WTC11 (cell line): ENCODE results near the gene MAP1B. TPM values are rescaled to one million over a fixed set of nuclear protein-coding genes. Genes with fewer than 3 reads are reported as not detected.

Source experiments
- ATAC-seq: fragments of 200-7000 bp; cut with Tn5 transposase; 2 replicates; pipeline ENCODE4 v1.10.0; 2021; ENCODE audit warnings: mild to moderate bottlenecking, moderate library complexity
- CTCF ChIA-PET: fragments of 300-600 bp; sonication (Branson Sonifier 250); formaldehyde crosslinking; loops from one replicate; lab custom pipeline; 2021; ENCODE audit warnings: antibody characterized with exemption; lab: Charles Lee
- POLR2A ChIA-PET: fragments of 350-600 bp; sonication (Branson Sonifier 250); formaldehyde crosslinking; loops from one replicate; lab custom pipeline; 2021; ENCODE audit warnings: antibody characterized with exemption; lab: Charles Lee
- DNase-seq: peaks from one replicate; pipeline ENCODE4 v3.0.0; 2021; ENCODE audit warnings: low spot score
- H3K27ac Mint-ChIP-seq: 2 replicates; pipeline ENCODE4 v1.8.0; 2021; ENCODE audit warnings: mixed read lengths
- H3K27me3 Mint-ChIP-seq: 2 replicates; pipeline ENCODE4 v1.8.0; 2021; ENCODE audit warnings: low read depth, mild to moderate bottlenecking, moderate library complexity, mixed read lengths
- H3K36me3 Mint-ChIP-seq: 2 replicates; pipeline ENCODE4 v1.8.0; 2021; ENCODE audit warnings: mixed read lengths
- H3K4me1 Mint-ChIP-seq: 2 replicates; pipeline ENCODE4 v1.8.0; 2022; ENCODE audit warnings: mixed read lengths
- H3K4me3 Mint-ChIP-seq: 2 replicates; pipeline ENCODE4 v1.8.0; 2021; ENCODE audit warnings: mild to moderate bottlenecking, moderate library complexity, mixed read lengths
- H3K9me3 Mint-ChIP-seq: 2 replicates; pipeline ENCODE4 v1.8.0; 2021; ENCODE audit warnings: mixed read lengths
- GRHL2 ChIP-seq: fragments of 250-450 bp; sonication (Bioruptor Pico); IDR thresholded peaks from 2 replicates; pipeline ENCODE4 v1.8.0; 2022; ENCODE audit warnings: mild to moderate bottlenecking, moderate library complexity; ENCODE audit not compliant: insufficient replicate concordance, severe bottlenecking
- IRF2 ChIP-seq: sonication (generic); formaldehyde crosslinking; IDR thresholded peaks from 2 replicates; pipeline ENCODE4 v1.8.0; 2022; ENCODE audit warnings: low read depth, missing genetic modification reagents, borderline replicate concordance
- RELA ChIP-seq: sonication (generic); formaldehyde crosslinking; IDR thresholded peaks from 2 replicates; pipeline ENCODE4 v1.8.1; 2022; ENCODE audit warnings: missing genetic modification reagents, mild to moderate bottlenecking, borderline replicate concordance
- RORB ChIP-seq: fragments of 250-450 bp; sonication (Bioruptor Pico); IDR thresholded peaks from 2 replicates; pipeline ENCODE4 v1.9.0; 2021; ENCODE audit warnings: mild to moderate bottlenecking
- TEAD1 ChIP-seq: sonication (generic); formaldehyde crosslinking; IDR thresholded peaks from 2 replicates; pipeline ENCODE4 v1.8.0; 2022; ENCODE audit warnings: mild to moderate bottlenecking, missing genetic modification reagents
- TEAD4 ChIP-seq: sonication (generic); formaldehyde crosslinking; IDR thresholded peaks from 2 replicates; pipeline ENCODE4 v1.8.0; 2022; ENCODE audit warnings: mild to moderate bottlenecking, missing genetic modification reagents
- ZNF263 ChIP-seq: sonication (generic); formaldehyde crosslinking; IDR thresholded peaks from 2 replicates; pipeline ENCODE4 v1.8.1; 2022; ENCODE audit warnings: low read depth, mild to moderate bottlenecking, moderate library complexity, missing genetic modification reagents
- ZNF317 ChIP-seq: sonication (generic); formaldehyde crosslinking; IDR thresholded peaks from 2 replicates; pipeline ENCODE4 v1.8.1; 2023; ENCODE audit warnings: low read depth, mild to moderate bottlenecking, moderate library complexity, missing genetic modification reagents, borderline replicate concordance
- ZNF396 ChIP-seq: fragments of 250-450 bp; sonication (Bioruptor Pico); IDR thresholded peaks from 2 replicates; pipeline ENCODE4 v1.8.0; 2021; ENCODE audit warnings: mild to moderate bottlenecking, moderate library complexity, borderline replicate concordance
- ZNF671 ChIP-seq: fragments of 250-450 bp; sonication (Bioruptor Pico); IDR thresholded peaks from 2 replicates; pipeline ENCODE4 v1.8.0; 2021; ENCODE audit warnings: mild to moderate bottlenecking
- total RNA-seq: library from RNA; stranded (reverse); gene quantifications from 3 replicates; pipeline ENCODE4 v1.2.3, GENCODE V29; 2021
- TF ChIP-seq, protein P1 (sequence below): fragments of 250-450 bp; sonication (Bioruptor Pico); IDR thresholded peaks from 2 replicates; pipeline ENCODE4 v1.9.0; 2021; ENCODE audit warnings: mild to moderate bottlenecking
- TF ChIP-seq, protein P2 (sequence below): sonication (generic); formaldehyde crosslinking; IDR thresholded peaks from 2 replicates; pipeline ENCODE4 v1.8.1; 2022; ENCODE audit warnings: mild to moderate bottlenecking, moderate library complexity, missing genetic modification reagents
- TF ChIP-seq, protein P3 (sequence below): fragments of 250-450 bp; sonication (Bioruptor Pico); IDR thresholded peaks from 2 replicates; pipeline ENCODE4 v1.9.0; 2021; ENCODE audit warnings: mild to moderate bottlenecking, borderline replicate concordance
- TF ChIP-seq, protein P4 (sequence below): fragments of 200-600 bp; IDR thresholded peaks from 2 replicates; pipeline ENCODE4 v1.8.0; 2022; ENCODE audit warnings: antibody characterized with exemption
- TF ChIP-seq, protein P5 (sequence below): sonication (generic); formaldehyde crosslinking; IDR thresholded peaks from 2 replicates; pipeline ENCODE4 v1.8.1; 2023; ENCODE audit warnings: mild to moderate bottlenecking, missing genetic modification reagents

MAP1B gene
- total RNA-seq, 1 experiment from 2014 or later, result 95.0 TPM

DNA sequence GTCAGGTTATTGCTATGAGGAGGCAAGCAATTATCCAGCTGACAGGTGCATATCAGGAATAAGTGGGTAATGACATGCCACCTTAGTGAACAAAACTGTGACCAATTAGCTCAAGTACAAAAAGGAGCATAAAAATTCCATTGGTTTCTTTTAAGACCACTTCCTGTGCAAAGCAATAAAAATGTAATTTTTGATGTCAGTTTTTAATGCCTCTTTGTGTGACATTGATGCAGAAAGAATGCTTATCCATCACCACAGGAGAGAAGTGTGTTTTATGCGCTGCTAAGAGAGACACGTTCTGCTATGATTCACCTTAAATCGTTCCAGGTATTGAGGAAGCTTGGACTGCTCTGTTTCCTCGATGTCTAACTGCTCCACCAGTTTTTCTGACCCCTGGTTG lies 116.1 kb downstream of the MAP1B start:
- Mint-ChIP-seq H3K27ac (no peak overlapping the region), H3K9me3 (no peaks in the 10 kb centered on the region), H3K27me3 (no peaks in the 10 kb centered on the region), H3K4me3 (no peak overlapping the region), H3K36me3 (peaks cover 72% of the 10 kb centered on the region), H3K4me1 (no peaks in the 10 kb centered on the region)
- no peak for TF ChIP-seq GRHL2
- TF ChIP-seq, protein P1, sequence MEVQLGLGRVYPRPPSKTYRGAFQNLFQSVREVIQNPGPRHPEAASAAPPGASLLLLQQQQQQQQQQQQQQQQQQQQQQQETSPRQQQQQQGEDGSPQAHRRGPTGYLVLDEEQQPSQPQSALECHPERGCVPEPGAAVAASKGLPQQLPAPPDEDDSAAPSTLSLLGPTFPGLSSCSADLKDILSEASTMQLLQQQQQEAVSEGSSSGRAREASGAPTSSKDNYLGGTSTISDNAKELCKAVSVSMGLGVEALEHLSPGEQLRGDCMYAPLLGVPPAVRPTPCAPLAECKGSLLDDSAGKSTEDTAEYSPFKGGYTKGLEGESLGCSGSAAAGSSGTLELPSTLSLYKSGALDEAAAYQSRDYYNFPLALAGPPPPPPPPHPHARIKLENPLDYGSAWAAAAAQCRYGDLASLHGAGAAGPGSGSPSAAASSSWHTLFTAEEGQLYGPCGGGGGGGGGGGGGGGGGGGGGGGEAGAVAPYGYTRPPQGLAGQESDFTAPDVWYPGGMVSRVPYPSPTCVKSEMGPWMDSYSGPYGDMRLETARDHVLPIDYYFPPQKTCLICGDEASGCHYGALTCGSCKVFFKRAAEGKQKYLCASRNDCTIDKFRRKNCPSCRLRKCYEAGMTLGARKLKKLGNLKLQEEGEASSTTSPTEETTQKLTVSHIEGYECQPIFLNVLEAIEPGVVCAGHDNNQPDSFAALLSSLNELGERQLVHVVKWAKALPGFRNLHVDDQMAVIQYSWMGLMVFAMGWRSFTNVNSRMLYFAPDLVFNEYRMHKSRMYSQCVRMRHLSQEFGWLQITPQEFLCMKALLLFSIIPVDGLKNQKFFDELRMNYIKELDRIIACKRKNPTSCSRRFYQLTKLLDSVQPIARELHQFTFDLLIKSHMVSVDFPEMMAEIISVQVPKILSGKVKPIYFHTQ (CRISPR knock-in tag), result no peak
- ATAC-seq (no peak), DNase-seq (no peak)
- CTCF ChIA-PET, result no interaction called here
- POLR2A ChIA-PET, result no interaction called here

DNA sequence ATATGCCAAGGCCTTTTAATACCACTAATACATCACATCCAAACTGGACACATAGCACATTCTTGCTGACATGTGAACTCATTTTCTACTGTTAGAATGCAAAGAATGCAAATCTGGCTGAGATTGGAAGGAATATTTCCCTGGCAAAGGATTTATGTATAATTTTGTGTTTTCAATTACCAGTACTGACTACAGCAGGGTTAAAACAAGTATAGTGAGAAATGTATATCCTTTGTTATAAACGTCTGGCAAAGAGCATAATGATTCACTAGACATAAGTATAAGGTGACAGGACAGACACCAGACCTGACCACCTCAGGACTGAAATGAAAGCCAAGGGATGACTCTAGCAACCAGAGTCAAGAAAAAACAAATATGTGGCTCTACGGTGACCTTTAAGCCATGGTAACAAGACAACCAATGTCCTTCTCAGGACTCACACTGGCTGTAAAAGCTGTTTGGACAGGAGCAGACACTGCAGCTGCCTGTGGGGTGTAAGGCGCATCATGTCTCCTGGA lies 117.7 kb downstream of the MAP1B start:
- no peaks in the 10 kb centered on the region for H3K27me3 Mint-ChIP-seq
- ATAC-seq, result no peak
- H3K36me3 Mint-ChIP-seq, result peaks cover 58% of the 10 kb centered on the region

More for the DNA sequence above, 117.7 kb downstream of the MAP1B start:
- no peak for DNase-seq
- H3K4me3 Mint-ChIP-seq, result no peak overlapping the region
- no peaks in the 10 kb centered on the region for H3K9me3 Mint-ChIP-seq
- ChIA-PET POLR2A (no interaction called here), CTCF (interaction anchor here (1.3 kb wide), 1 partner anchor 20 kb away, joined by 3 read pairs; no protein-coding TSS in a partner anchor)
- no peak for TF ChIP-seq IRF2 (CRISPR knock-in tag)
- no peak for TF ChIP-seq TEAD1
- no peak for TF ChIP-seq ZNF317 (CRISPR knock-in tag)
- TF ChIP-seq, protein P1 (CRISPR knock-in tag), result no peak
- TF ChIP-seq, protein P2, sequence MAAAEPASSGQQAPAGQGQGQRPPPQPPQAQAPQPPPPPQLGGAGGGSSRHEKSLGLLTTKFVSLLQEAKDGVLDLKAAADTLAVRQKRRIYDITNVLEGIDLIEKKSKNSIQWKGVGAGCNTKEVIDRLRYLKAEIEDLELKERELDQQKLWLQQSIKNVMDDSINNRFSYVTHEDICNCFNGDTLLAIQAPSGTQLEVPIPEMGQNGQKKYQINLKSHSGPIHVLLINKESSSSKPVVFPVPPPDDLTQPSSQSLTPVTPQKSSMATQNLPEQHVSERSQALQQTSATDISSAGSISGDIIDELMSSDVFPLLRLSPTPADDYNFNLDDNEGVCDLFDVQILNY (CRISPR knock-in tag), result no peak
- no peak for TF ChIP-seq RELA
- TF ChIP-seq, protein P3, sequence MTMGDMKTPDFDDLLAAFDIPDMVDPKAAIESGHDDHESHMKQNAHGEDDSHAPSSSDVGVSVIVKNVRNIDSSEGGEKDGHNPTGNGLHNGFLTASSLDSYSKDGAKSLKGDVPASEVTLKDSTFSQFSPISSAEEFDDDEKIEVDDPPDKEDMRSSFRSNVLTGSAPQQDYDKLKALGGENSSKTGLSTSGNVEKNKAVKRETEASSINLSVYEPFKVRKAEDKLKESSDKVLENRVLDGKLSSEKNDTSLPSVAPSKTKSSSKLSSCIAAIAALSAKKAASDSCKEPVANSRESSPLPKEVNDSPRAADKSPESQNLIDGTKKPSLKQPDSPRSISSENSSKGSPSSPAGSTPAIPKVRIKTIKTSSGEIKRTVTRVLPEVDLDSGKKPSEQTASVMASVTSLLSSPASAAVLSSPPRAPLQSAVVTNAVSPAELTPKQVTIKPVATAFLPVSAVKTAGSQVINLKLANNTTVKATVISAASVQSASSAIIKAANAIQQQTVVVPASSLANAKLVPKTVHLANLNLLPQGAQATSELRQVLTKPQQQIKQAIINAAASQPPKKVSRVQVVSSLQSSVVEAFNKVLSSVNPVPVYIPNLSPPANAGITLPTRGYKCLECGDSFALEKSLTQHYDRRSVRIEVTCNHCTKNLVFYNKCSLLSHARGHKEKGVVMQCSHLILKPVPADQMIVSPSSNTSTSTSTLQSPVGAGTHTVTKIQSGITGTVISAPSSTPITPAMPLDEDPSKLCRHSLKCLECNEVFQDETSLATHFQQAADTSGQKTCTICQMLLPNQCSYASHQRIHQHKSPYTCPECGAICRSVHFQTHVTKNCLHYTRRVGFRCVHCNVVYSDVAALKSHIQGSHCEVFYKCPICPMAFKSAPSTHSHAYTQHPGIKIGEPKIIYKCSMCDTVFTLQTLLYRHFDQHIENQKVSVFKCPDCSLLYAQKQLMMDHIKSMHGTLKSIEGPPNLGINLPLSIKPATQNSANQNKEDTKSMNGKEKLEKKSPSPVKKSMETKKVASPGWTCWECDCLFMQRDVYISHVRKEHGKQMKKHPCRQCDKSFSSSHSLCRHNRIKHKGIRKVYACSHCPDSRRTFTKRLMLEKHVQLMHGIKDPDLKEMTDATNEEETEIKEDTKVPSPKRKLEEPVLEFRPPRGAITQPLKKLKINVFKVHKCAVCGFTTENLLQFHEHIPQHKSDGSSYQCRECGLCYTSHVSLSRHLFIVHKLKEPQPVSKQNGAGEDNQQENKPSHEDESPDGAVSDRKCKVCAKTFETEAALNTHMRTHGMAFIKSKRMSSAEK (CRISPR knock-in tag), result no peak
- TF ChIP-seq ZNF263 (CRISPR knock-in tag), result no peak
- TF ChIP-seq, protein P4, sequence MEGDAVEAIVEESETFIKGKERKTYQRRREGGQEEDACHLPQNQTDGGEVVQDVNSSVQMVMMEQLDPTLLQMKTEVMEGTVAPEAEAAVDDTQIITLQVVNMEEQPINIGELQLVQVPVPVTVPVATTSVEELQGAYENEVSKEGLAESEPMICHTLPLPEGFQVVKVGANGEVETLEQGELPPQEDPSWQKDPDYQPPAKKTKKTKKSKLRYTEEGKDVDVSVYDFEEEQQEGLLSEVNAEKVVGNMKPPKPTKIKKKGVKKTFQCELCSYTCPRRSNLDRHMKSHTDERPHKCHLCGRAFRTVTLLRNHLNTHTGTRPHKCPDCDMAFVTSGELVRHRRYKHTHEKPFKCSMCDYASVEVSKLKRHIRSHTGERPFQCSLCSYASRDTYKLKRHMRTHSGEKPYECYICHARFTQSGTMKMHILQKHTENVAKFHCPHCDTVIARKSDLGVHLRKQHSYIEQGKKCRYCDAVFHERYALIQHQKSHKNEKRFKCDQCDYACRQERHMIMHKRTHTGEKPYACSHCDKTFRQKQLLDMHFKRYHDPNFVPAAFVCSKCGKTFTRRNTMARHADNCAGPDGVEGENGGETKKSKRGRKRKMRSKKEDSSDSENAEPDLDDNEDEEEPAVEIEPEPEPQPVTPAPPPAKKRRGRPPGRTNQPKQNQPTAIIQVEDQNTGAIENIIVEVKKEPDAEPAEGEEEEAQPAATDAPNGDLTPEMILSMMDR, result no peak
- no peak for TF ChIP-seq TEAD4
- TF ChIP-seq RORB, result no peak
- no peak for TF ChIP-seq ZNF671 (CRISPR knock-in tag)
- no peak for TF ChIP-seq ZNF396
- TF ChIP-seq, protein P5, sequence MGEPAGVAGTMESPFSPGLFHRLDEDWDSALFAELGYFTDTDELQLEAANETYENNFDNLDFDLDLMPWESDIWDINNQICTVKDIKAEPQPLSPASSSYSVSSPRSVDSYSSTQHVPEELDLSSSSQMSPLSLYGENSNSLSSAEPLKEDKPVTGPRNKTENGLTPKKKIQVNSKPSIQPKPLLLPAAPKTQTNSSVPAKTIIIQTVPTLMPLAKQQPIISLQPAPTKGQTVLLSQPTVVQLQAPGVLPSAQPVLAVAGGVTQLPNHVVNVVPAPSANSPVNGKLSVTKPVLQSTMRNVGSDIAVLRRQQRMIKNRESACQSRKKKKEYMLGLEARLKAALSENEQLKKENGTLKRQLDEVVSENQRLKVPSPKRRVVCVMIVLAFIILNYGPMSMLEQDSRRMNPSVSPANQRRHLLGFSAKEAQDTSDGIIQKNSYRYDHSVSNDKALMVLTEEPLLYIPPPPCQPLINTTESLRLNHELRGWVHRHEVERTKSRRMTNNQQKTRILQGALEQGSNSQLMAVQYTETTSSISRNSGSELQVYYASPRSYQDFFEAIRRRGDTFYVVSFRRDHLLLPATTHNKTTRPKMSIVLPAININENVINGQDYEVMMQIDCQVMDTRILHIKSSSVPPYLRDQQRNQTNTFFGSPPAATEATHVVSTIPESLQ (CRISPR knock-in tag), result no peak
- no peaks in the 10 kb centered on the region for H3K4me1 Mint-ChIP-seq
- H3K27ac Mint-ChIP-seq, result 0 out of 2 replicates have a peak overlapping the region, but pooled peaks have one; percentile 18
